Measurements from ENCODE around the gene CEACAM21.

Gene CEACAM21

GRCh38 chr19:41619018-41619556 lies 43.1 kb downstream of the CEACAM21 start:
- no peak for DNase-seq (ENCODE audit: low spot score)

- DNase-seq (ENCODE audit: low spot score), result no peak
Observed at GRCh38 chr19:41620171-41620570, 44.2 kb downstream of the CEACAM21 start.

GRCh38 chr19:41621226-41621625 lies 45.3 kb downstream of the CEACAM21 start:
- no peak for DNase-seq (ENCODE audit: low spot score)

- DNase-seq (ENCODE audit: low spot score), result no peak
Observed at GRCh38 chr19:41621654-41622053, 45.7 kb downstream of the CEACAM21 start.

- no peak for DNase-seq (ENCODE audit: low spot score)
Observed at GRCh38 chr19:41623360-41623759, 47.4 kb downstream of the CEACAM21 start.

- no peak for DNase-seq (ENCODE audit: low spot score)
Observed at GRCh38 chr19:41624515-41624914, 48.5 kb downstream of the CEACAM21 start.

- DNase-seq (ENCODE audit: low spot score), result no peak
Observed at GRCh38 chr19:41624937-41625336, 49.0 kb downstream of the CEACAM21 start.

- DNase-seq (ENCODE audit: low spot score), result no peak
Observed at GRCh38 chr19:41626278-41626677, 50.3 kb downstream of the CEACAM21 start.

- no peak for DNase-seq (ENCODE audit: low spot score)
Observed at GRCh38 chr19:41626877-41627276, 50.9 kb downstream of the CEACAM21 start, which contains the start of gene CEACAM4. TSS of gene CEACAM4 (minus strand) at chr19:41627074. CDS start at chr19:41626963, 111 bp downstream.

GRCh38 chr19:41627966-41628675 lies 52.2 kb downstream of the CEACAM21 start:
- no peak for DNase-seq (ENCODE audit: low spot score)

Measured in SW480 (cell line).